Activated B cell treated with CpG ODN at 0.5 μM for 24 hours (primary cell): ENCODE results near the gene ZNF787. TPM values are rescaled to one million over a fixed set of nuclear protein-coding genes. Genes with fewer than 3 reads are reported as not detected.
"Not testable (repeated sequence)": the region's sequence is repeated elsewhere in the genome, so short reads cannot be mapped to it uniquely, and the experiment has no call there.

Experiments
- ATAC-seq: fragments of 200-7000 bp; cut with Tn5 transposase; one replicate; pipeline ENCODE4 v1.10.0; 2021; ENCODE audit warnings: low read depth, mild to moderate bottlenecking, moderate library complexity
- CTCF ChIA-PET: fragments of 350-600 bp; sonication (Branson Sonifier 250); formaldehyde crosslinking; loops from one replicate; lab custom pipeline; 2021; ENCODE audit warnings: antibody characterized with exemption; lab: Charles Lee
- POLR2A ChIA-PET: fragments of 350-600 bp; sonication (Branson Sonifier 250); formaldehyde crosslinking; loops from one replicate; lab custom pipeline; 2021; ENCODE audit warnings: antibody characterized with exemption; lab: Charles Lee
- DNase-seq: peaks from one replicate; pipeline ENCODE4 v3.0.0; 2022
- H3K27ac Mint-ChIP-seq: one replicate; pipeline ENCODE4 v1.8.0; 2020; ENCODE audit warnings: mixed read lengths
- H3K27me3 Mint-ChIP-seq: one replicate; pipeline ENCODE4 v1.8.0; 2021; ENCODE audit warnings: mixed read lengths
- H3K36me3 Mint-ChIP-seq: one replicate; pipeline ENCODE4 v1.8.0; 2021; ENCODE audit warnings: low read depth, mixed read lengths
- H3K4me1 Mint-ChIP-seq: one replicate; pipeline ENCODE4 v1.8.0; 2021; ENCODE audit warnings: mixed read lengths
- H3K4me3 Mint-ChIP-seq: one replicate; pipeline ENCODE4 v1.8.0; 2020; ENCODE audit warnings: mild to moderate bottlenecking, mixed read lengths
- H3K9me3 Mint-ChIP-seq: one replicate; pipeline ENCODE4 v1.8.0; 2020; ENCODE audit warnings: mixed read lengths
- CTCF ChIP-seq: fragments of 200-600 bp; IDR thresholded peaks from one replicate; pipeline ENCODE4 v1.8.0; 2022; ENCODE audit warnings: antibody characterized with exemption, mild to moderate bottlenecking
- intact Hi-C: fragments of 100-400 bp; cut with micrococcal nuclease; formaldehyde crosslinking; loops from one replicate; pipeline ENCODE4 v1.15.1; 2024
- total RNA-seq: library from RNA; stranded (reverse); gene quantifications from 2 replicates; pipeline ENCODE4 v1.2.3, GENCODE V29; 2022

Gene ZNF787
- total RNA-seq, 1 donor from 2014 or later: 42.3 TPM

GRCh38 chr19:56107626-56108351 is 13.3 kb downstream of the ZNF787 start:
- Mint-ChIP-seq H3K4me3 (no peak overlapping the region), H3K4me1 (peaks cover 76% of the 10 kb centered on the region)
- no peak for DNase-seq

GRCh38 chr19:56106993-56107392 is 14.1 kb downstream of the ZNF787 start:
- CTCF ChIA-PET: no interaction called here
- H3K4me3 Mint-ChIP-seq: no peak overlapping the region
- no peak for TF ChIP-seq CTCF

More at GRCh38 chr19:56107626-56108351, 13.3 kb downstream of the ZNF787 start:
- TF ChIP-seq CTCF: no peak
- ChIA-PET CTCF (no interaction called here), POLR2A (interaction anchor here (0.6 to 0.8 kb wide), 2 partner anchors 33 to 475 kb away, joined by 4 to 8 read pairs; partner anchors contain the start of gene ZNF444)
- H3K36me3 Mint-ChIP-seq: peaks cover 17% of the 10 kb centered on the region
- no peaks in the 10 kb centered on the region for H3K27me3 Mint-ChIP-seq
- no peaks in the 10 kb centered on the region for H3K9me3 Mint-ChIP-seq
- intact Hi-C loops: no loop called here
- no peak overlapping the region for H3K27ac Mint-ChIP-seq
- ATAC-seq: no peak

GRCh38 chr19:56106397-56106849 is 14.7 kb downstream of the ZNF787 start:
- ChIA-PET POLR2A (no interaction called here), CTCF (interaction anchor here (2.1 kb wide), 1 partner anchor 66 kb away, joined by 13 read pairs; no protein-coding TSS in a partner anchor)
- DNase-seq (no peak), ATAC-seq (no peak)
- H3K36me3 Mint-ChIP-seq: peaks cover 29% of the 10 kb centered on the region
- H3K4me1 Mint-ChIP-seq: peaks cover 66% of the 10 kb centered on the region
- H3K9me3 Mint-ChIP-seq: no peaks in the 10 kb centered on the region
- H3K4me3 Mint-ChIP-seq: no peak overlapping the region
- H3K27me3 Mint-ChIP-seq: no peaks in the 10 kb centered on the region
- H3K27ac Mint-ChIP-seq: peak overlapping the region; percentile 65
- TF ChIP-seq CTCF: no peak
- intact Hi-C loops: no loop called here

More at GRCh38 chr19:56106993-56107392, 14.1 kb downstream of the ZNF787 start:
- Mint-ChIP-seq H3K27ac (no peak overlapping the region), H3K27me3 (no peaks in the 10 kb centered on the region), H3K9me3 (no peaks in the 10 kb centered on the region), H3K36me3 (peaks cover 24% of the 10 kb centered on the region), H3K4me1 (peaks cover 71% of the 10 kb centered on the region)
- no peak for DNase-seq
- no peak for ATAC-seq
- POLR2A ChIA-PET: no interaction called here
- intact Hi-C loops: no loop called here

- intact Hi-C loops: loop anchor here (1.0 kb wide), 3 partner anchors 14 to 66 kb away; no protein-coding TSS in a partner anchor
- ATAC-seq, H3K27me3 Mint-ChIP-seq, DNase-seq, H3K4me3 Mint-ChIP-seq, H3K9me3 Mint-ChIP-seq: not testable (repeated sequence)
- ChIA-PET CTCF (interaction anchor here (1.4 to 2.1 kb wide), 3 partner anchors 13 to 72 kb away, joined by 3 to 13 read pairs (median 4); no protein-coding TSS in a partner anchor), POLR2A (interaction anchor here (1.4 kb wide), 2 partner anchors 12 to 15 kb away, joined by 3 to 9 read pairs; partner anchors contain the start of gene ZNF787)
- peak overlapping the region; percentile 66 for H3K27ac Mint-ChIP-seq
- H3K36me3 Mint-ChIP-seq: peaks cover 33% of the 10 kb centered on the region
- peaks cover 61% of the 10 kb centered on the region for H3K4me1 Mint-ChIP-seq
Measured at GRCh38 chr19:56105831-56106396, 15.2 kb downstream of the ZNF787 start.

GRCh38 chr19:56105090-56105701 is 15.9 kb downstream of the ZNF787 start:
- Mint-ChIP-seq H3K4me1 (peaks cover 53% of the 10 kb centered on the region), H3K27ac (peak overlapping the region; percentile 66), H3K4me3 (peak overlapping the region; percentile 63), H3K36me3 (peaks cover 32% of the 10 kb centered on the region), H3K27me3 (no peaks in the 10 kb centered on the region), H3K9me3 (no peaks in the 10 kb centered on the region)
- ChIA-PET CTCF (interaction anchor here (0.9 to 2.1 kb wide), 5 partner anchors 13 to 228 kb away, joined by 3 to 13 read pairs (median 4); no protein-coding TSS in a partner anchor), POLR2A (interaction anchor here (1.4 kb wide), 2 partner anchors 12 to 16 kb away, joined by 3 to 9 read pairs; partner anchors contain the start of gene ZNF787)
- ATAC-seq: peak; percentile 68
- intact Hi-C loops: loop anchor here (1.0 kb wide), 3 partner anchors 15 to 67 kb away; no protein-coding TSS in a partner anchor
- peak; percentile 49 for DNase-seq
- TF ChIP-seq CTCF: no peak
